H1 (cell line): ENCODE data around the gene VPS13C. TPM values are rescaled to one million over a fixed set of nuclear protein-coding genes. Genes with fewer than 3 reads are reported as not detected.

ENCODE experiments used
- CTCF ChIA-PET: fragments of 300-600 bp; sonication (Branson Sonifier 250); formaldehyde crosslinking; loops from one replicate; lab custom pipeline; 2021; ENCODE audit not compliant: partially characterized antibody; lab: Charles Lee
- POLR2A ChIA-PET: fragments of 300-600 bp; sonication (Branson Sonifier 250); formaldehyde crosslinking; loops from one replicate; lab custom pipeline; 2021; ENCODE audit warnings: inconsistent platforms; ENCODE audit not compliant: partially characterized antibody; lab: Charles Lee
- DNase-seq, 2 experiments: peaks; one replicate each; pipeline versions ENCODE4 v3.0.0 to v3.0.0-alpha.2; 2010 to 2022; ENCODE audit warnings: low spot score in 2 of 2, low read depth in 1 of 2, mixed read lengths in 1 of 2
- FAIRE-seq: peaks from 2 replicates; lab custom pipeline; 2011; peaks lifted over from hg19 to GRCh38; lab: Jason Lieb, UNC
- H2AFZ ChIP-seq: 2 replicates; pipeline ENCODE4 v1.8.1; 2012; ENCODE audit warnings: low read length, inconsistent platforms
- H2AK5ac ChIP-seq: 2 replicates; pipeline ENCODE4 v1.6.1; 2013; ENCODE audit warnings: low read depth, low read length
- H2BK120ac ChIP-seq: replicated peaks from 2 replicates; pipeline ENCODE3; 2013; ENCODE audit warnings: low read depth, low read length, inconsistent platforms
- H2BK12ac ChIP-seq: 2 replicates; pipeline ENCODE4 v1.6.1; 2013; ENCODE audit warnings: low read depth, low read length
- H2BK15ac ChIP-seq: 2 replicates; pipeline ENCODE4 v1.6.1; 2013; ENCODE audit warnings: low read length
- H2BK20ac ChIP-seq: 2 replicates; pipeline ENCODE4 v1.6.1; 2013; ENCODE audit warnings: low read length
- H2BK5ac ChIP-seq: 2 replicates; pipeline ENCODE4 v1.6.1; 2013; ENCODE audit warnings: low read depth, low read length
- H3K14ac ChIP-seq: 2 replicates; pipeline ENCODE4 v1.6.1; 2013; ENCODE audit warnings: inconsistent platforms; ENCODE audit not compliant: insufficient read length
- H3K18ac ChIP-seq: 2 replicates; pipeline ENCODE4 v1.6.1; 2013; ENCODE audit warnings: low read length; ENCODE audit errors: extremely low read depth
- H3K23ac ChIP-seq: 2 replicates; pipeline ENCODE4 v1.6.1; 2013; ENCODE audit warnings: inconsistent platforms; ENCODE audit not compliant: insufficient read length
- H3K23me2 ChIP-seq: 2 replicates; pipeline ENCODE4 v1.6.1; 2013; ENCODE audit warnings: low read depth, low read length
- H3K27ac ChIP-seq: 2 replicates; pipeline ENCODE4 v1.6.1; 2011; ENCODE audit warnings: low read depth, low read length, inconsistent platforms
- H3K27me3 ChIP-seq, 4 experiments: replicated peaks in 1 of 4; 1 replicate in 1 of 4; 2 replicates in 3 of 4; pipeline versions ENCODE4 v1.6.1 to v1.8.1; 2011 to 2013; ENCODE audit warnings: low read length in 3 of 4, mild to moderate bottlenecking in 3 of 4, inconsistent platforms in 2 of 4, mixed read lengths in 2 of 4, moderate library complexity in 1 of 4; ENCODE audit not compliant: control insufficient read depth in 3 of 4, insufficient read depth in 3 of 4; ENCODE audit errors: extremely low read depth in 1 of 4
- H3K36me3 ChIP-seq, 4 experiments: 2 replicates each; pipeline versions ENCODE4 v1.6.1 to v1.8.1; 2011 to 2013; ENCODE audit warnings: mild to moderate bottlenecking in 4 of 4, low read length in 3 of 4, moderate library complexity in 2 of 4, control low read depth in 1 of 4, inconsistent platforms in 1 of 4; ENCODE audit not compliant: insufficient read depth in 4 of 4, control insufficient read depth in 2 of 4
- H3K4ac ChIP-seq: replicated peaks from 2 replicates; pipeline ENCODE3; 2013; ENCODE audit warnings: low read length, low read depth, mixed read lengths, inconsistent platforms; ENCODE audit not compliant: insufficient read length
- H3K4me1 ChIP-seq, 4 experiments: replicated peaks in 1 of 4; 1 replicate in 1 of 4; 2 replicates in 3 of 4; pipeline versions ENCODE4 v1.6.1 to v1.8.1; 2011 to 2013; ENCODE audit warnings: low read length in 3 of 4, inconsistent platforms in 2 of 4, mixed read lengths in 1 of 4; ENCODE audit not compliant: insufficient read depth in 4 of 4, control insufficient read depth in 3 of 4
- H3K4me2 ChIP-seq, 2 experiments: 2 replicates each; pipeline versions ENCODE4 v1.6.1 to v1.8.1; 2011 to 2013; ENCODE audit warnings: low read depth in 2 of 2, low read length in 2 of 2, control low read depth in 1 of 2, inconsistent platforms in 1 of 2, mild to moderate bottlenecking in 1 of 2; ENCODE audit not compliant: insufficient read depth in 1 of 2
- H3K4me3 ChIP-seq, 4 experiments: fragments of 200-600, 300-600 bp in 1 of 4; sonication (generic), shearing (Covaris generic), sonication (Bioruptor Twin) in 1 of 4; 2 replicates each; pipeline versions ENCODE4 v1.5.1 to v1.8.1; 2011 to 2016; ENCODE audit warnings: low read length in 4 of 4, low read depth in 3 of 4, control low read depth in 2 of 4, inconsistent platforms in 2 of 4, mild to moderate bottlenecking in 2 of 4, mixed read lengths in 1 of 4, moderate library complexity in 1 of 4; ENCODE audit not compliant: insufficient read depth in 2 of 4; ENCODE audit errors: extremely low read depth in 1 of 4
- H3K56ac ChIP-seq: replicated peaks from 2 replicates; pipeline ENCODE3; 2013; ENCODE audit warnings: low read depth, mild to moderate bottlenecking, mixed read lengths, low read length, inconsistent platforms; ENCODE audit not compliant: insufficient read length
- H3K79me1 ChIP-seq: 2 replicates; pipeline ENCODE4 v1.6.1; 2013; ENCODE audit warnings: low read depth, low read length, control low read depth
- H3K79me2 ChIP-seq, 2 experiments: 2 replicates each; pipeline versions ENCODE4 v1.6.1 to v1.8.1; 2012 to 2013; ENCODE audit warnings: low read length in 2 of 2, mild to moderate bottlenecking in 2 of 2, inconsistent platforms in 1 of 2; ENCODE audit not compliant: insufficient read depth in 2 of 2, control insufficient read depth in 1 of 2
- H3K9ac ChIP-seq, 4 experiments: replicated peaks in 1 of 4; 1 replicate in 1 of 4; 2 replicates in 3 of 4; pipeline versions ENCODE4 v1.6.1 to v1.8.1; 2011 to 2013; ENCODE audit warnings: low read depth in 3 of 4, low read length in 3 of 4, control low read depth in 2 of 4, mild to moderate bottlenecking in 2 of 4, moderate library complexity in 2 of 4, inconsistent platforms in 1 of 4; ENCODE audit errors: extremely low read depth in 1 of 4
- H3K9me3 ChIP-seq, 2 experiments: 2 replicates each; pipeline versions ENCODE4 v1.6.1 to v1.8.1; 2012 to 2013; ENCODE audit warnings: mild to moderate bottlenecking in 2 of 2, moderate library complexity in 2 of 2, control low read depth in 1 of 2, inconsistent platforms in 1 of 2, low read depth in 1 of 2, low read length in 1 of 2, mixed read lengths in 1 of 2; ENCODE audit not compliant: insufficient read depth in 2 of 2
- H4K20me1 ChIP-seq, 2 experiments: replicated peaks in 1 of 2; 2 replicates each; pipeline versions ENCODE3 to v1.8.1; 2011 to 2013; ENCODE audit warnings: inconsistent platforms in 2 of 2, low read length in 2 of 2, mild to moderate bottlenecking in 1 of 2; ENCODE audit not compliant: insufficient read depth in 2 of 2, control insufficient read depth in 1 of 2
- H4K5ac ChIP-seq: 2 replicates; pipeline ENCODE4 v1.6.1; 2013; ENCODE audit warnings: low read length, low read depth, mixed read lengths, inconsistent platforms; ENCODE audit not compliant: insufficient read length
- H4K8ac ChIP-seq: 2 replicates; pipeline ENCODE4 v1.8.0; 2013; ENCODE audit warnings: mild to moderate bottlenecking, moderate library complexity, low read length, inconsistent platforms; ENCODE audit not compliant: insufficient read depth; ENCODE audit errors: extremely low read depth
- H4K91ac ChIP-seq: replicated peaks from 2 replicates; pipeline ENCODE3; 2013; ENCODE audit warnings: low read length, mixed read lengths, inconsistent platforms; ENCODE audit not compliant: insufficient read length
- EGR1 ChIP-seq: IDR thresholded peaks from 2 replicates; pipeline ENCODE4 v1.6.1; 2011; ENCODE audit warnings: low read depth, low read length, borderline replicate concordance
- SIN3A ChIP-seq, 2 experiments: IDR thresholded peaks in 1 of 2; conservative IDR thresholded peaks in 1 of 2; 2 replicates each; pipeline ENCODE4 v1.6.1; 2011 to 2012; ENCODE audit warnings: low read length in 2 of 2, improper control_type of control experiment in 1 of 2, low read depth in 1 of 2, mild to moderate bottlenecking in 1 of 2
- SP4 ChIP-seq: IDR thresholded peaks from 2 replicates; pipeline ENCODE4 v1.6.1; 2012; ENCODE audit warnings: low read length, inconsistent platforms
- WGBS, 2 experiments: shearing (Covaris generic) in 1 of 2; methylation state at CpG; one replicate each; pipeline versions ENCODE4 v1.1.6 to v1.1.7; 2013 to 2015; ENCODE audit warnings: low lambda C conversion rate in 2 of 2, mixed read lengths in 2 of 2, inconsistent platforms in 1 of 2, low coverage in 1 of 2, missing lambda C conversion rate in 1 of 2; ENCODE audit not compliant: insufficient replicate concordance in 2 of 2, insufficient coverage in 1 of 2, insufficient read length in 1 of 2; ENCODE audit errors: extremely low coverage in 1 of 2, missing lambda C conversion rate in 1 of 2; 5-methylcytosine and 5-hydroxymethylcytosine counted together
- polyA plus RNA-seq, 7 experiments: library from polyadenylated mRNA; depleted of rRNA in 3 of 7; stranded (reverse) in 5 of 7; unstranded in 2 of 7; fragments of >200 nt in 5 of 7; fragments of 200-250 nt in 2 of 7; gene quantifications; 1 replicate in 5 of 7; 2 replicates in 1 of 7; 4 replicates in 1 of 7; pipeline versions ENCODE4 v1.2.1 to v1.2.3, GENCODE V29; 2011 to 2013; ENCODE audit warnings: missing spikeins in 2 of 7, mixed read lengths in 2 of 7
- total RNA-seq: library from RNA; stranded (reverse); fragmentation: NEBNext Ultra II Directional; extraction: Animal tissue kit (Norgen Biotek cat#: 25700); gene quantifications from 2 replicates; pipeline ENCODE4 v1.2.1, GENCODE V29; 2021

Gene VPS13C
- total and polyA plus RNA-seq, 2 of the 8 experiments (the other 6 are each of a cell fraction or from before 2014, with no cell fraction given), result 4.8 to 18.8 TPM

GRCh38 chr15:62103431-62103830 lies 43.2 kb upstream of the VPS13C start:
- H4K8ac ChIP-seq, result no peak overlapping the region
- H3K4ac ChIP-seq, result no peak overlapping the region
- H3K23ac ChIP-seq, result no peak overlapping the region
- H2BK15ac ChIP-seq, result no peak overlapping the region
- DNase-seq (no peak), FAIRE-seq (no peak)
- no peak overlapping the region for H2BK12ac ChIP-seq
- no peak overlapping the region for H4K91ac ChIP-seq
- ChIA-PET POLR2A (no interaction called here), CTCF (interaction anchor here (1.0 to 2.0 kb wide), 5 partner anchors 9 to 203 kb away, joined by 3 to 6 read pairs (median 4); no protein-coding TSS in a partner anchor)
- H3K79me1 ChIP-seq, result no peaks in the 10 kb centered on the region
- no peaks in the 10 kb centered on the region for H3K27me3 ChIP-seq
- H4K20me1 ChIP-seq, result no peaks in the 10 kb centered on the region
- no peak overlapping the region for H3K4me3 ChIP-seq
- H3K14ac ChIP-seq, result no peak overlapping the region
- H2BK20ac ChIP-seq, result no peak overlapping the region
- H3K4me1 ChIP-seq, result no peaks in the 10 kb centered on the region
- H3K9me3 ChIP-seq, result no peaks in the 10 kb centered on the region
- no peak overlapping the region for H3K9ac ChIP-seq
- H2AK5ac ChIP-seq, result no peak overlapping the region
- no peak overlapping the region for H2BK5ac ChIP-seq
- H2BK120ac ChIP-seq, result no peak overlapping the region
- WGBS, 2 experiments, result 90% methylated on average over 7 of the region's 7 CpGs; no CpG with 5 or more reads in 1 of the 2 experiments
- H3K27ac ChIP-seq, result no peak overlapping the region
- H3K56ac ChIP-seq, result no peak overlapping the region
- H3K18ac ChIP-seq, result no peak overlapping the region
- H3K36me3 ChIP-seq, result no peaks in the 10 kb centered on the region
- no peaks in the 10 kb centered on the region for H3K23me2 ChIP-seq
- no peak overlapping the region for H2AFZ ChIP-seq
- no peak overlapping the region for H3K4me2 ChIP-seq
- no peaks in the 10 kb centered on the region for H3K79me2 ChIP-seq
- H4K5ac ChIP-seq, result no peak overlapping the region
- TF ChIP-seq SP4 (no peak), SIN3A (conservative IDR thresholded peaks at IDR 0.05 in 1 of 2, IDR thresholded peaks at IDR 0.05 in 1 of 2; ENCODE audit: low read depth in 1 of 2, low read length in 2 of 2) (no peak), EGR1 (no peak)
